Testis (tissue), 2 donors: Measurements from ENCODE around the gene GRAMD1A.

Source experiments
- CTCF ChIP-seq, 3 experiments: fragments of 450-650 bp in 2 of 3; fragments of 200-600 bp in 1 of 3; sonication (generic) in 1 of 3; IDR thresholded peaks; one replicate each; pipeline ENCODE4 v1.5.1; 2016 to 2019; ENCODE audit warnings: antibody characterized with exemption in 3 of 3, mild to moderate bottlenecking in 2 of 3, moderate library complexity in 1 of 3
- POLR2A ChIP-seq: fragments of 450-650 bp; IDR thresholded peaks from one replicate; pipeline ENCODE4 v1.6.1; 2017; ENCODE audit warnings: antibody characterized with exemption, mild to moderate bottlenecking, moderate library complexity

- TF ChIP-seq POLR2A (no peak), CTCF (IDR thresholded peaks at IDR 0.05) (no peak)
Measured at GRCh38 chr19:34979819-34980640, 20.1 kb upstream of the GRAMD1A start.
